Liver (tissue), 9 donors: ENCODE results near the gene VIPR2. TPM values are rescaled to one million over a fixed set of nuclear protein-coding genes. Genes with fewer than 3 reads are reported as not detected.
A peak's percentile ranks its signal among the peaks of the same experiment; 100 is the strongest.

Experiments
- DNase-seq: peaks from one replicate; pipeline ENCODE4 v3.0.0-alpha.2; 2017; ENCODE audit warnings: low spot score
- H3K27ac ChIP-seq, 2 donors: one replicate each; pipeline ENCODE4 v1.7.0; 2013; ENCODE audit warnings: inconsistent platforms in 2 of 2, low read length in 2 of 2, control low read depth in 1 of 2, low read depth in 1 of 2, mild to moderate bottlenecking in 1 of 2
- H3K27me3 ChIP-seq, 4 donors: one replicate each; pipeline versions ENCODE4 v1.6.1 to v1.7.0; 2013; ENCODE audit warnings: low read length in 3 of 4, inconsistent platforms in 1 of 4, mild to moderate bottlenecking in 1 of 4, moderate library complexity in 1 of 4; ENCODE audit not compliant: control insufficient read depth in 4 of 4, insufficient read depth in 4 of 4
- H3K36me3 ChIP-seq, 4 donors: one replicate each; pipeline versions ENCODE4 v1.6.1 to v1.7.0; 2013; ENCODE audit warnings: low read length in 3 of 4, mild to moderate bottlenecking in 3 of 4, low read depth in 1 of 4, moderate library complexity in 1 of 4; ENCODE audit not compliant: control insufficient read depth in 4 of 4, insufficient read depth in 3 of 4
- H3K4me1 ChIP-seq, 4 donors: one replicate each; pipeline versions ENCODE4 v1.6.1 to v1.7.0; 2013; ENCODE audit warnings: low read length in 3 of 4, mild to moderate bottlenecking in 3 of 4, moderate library complexity in 1 of 4; ENCODE audit not compliant: control insufficient read depth in 4 of 4, insufficient read depth in 4 of 4
- H3K4me3 ChIP-seq, 3 donors: one replicate each; pipeline versions ENCODE4 v1.6.1 to v1.7.0; 2013; ENCODE audit warnings: low read length in 3 of 3, control low read depth in 1 of 3, low read depth in 1 of 3, mild to moderate bottlenecking in 1 of 3
- H3K9ac ChIP-seq, 2 donors: one replicate each; pipeline ENCODE4 v1.7.0; 2013; ENCODE audit warnings: low read length in 2 of 2, mild to moderate bottlenecking in 2 of 2, moderate library complexity in 2 of 2, control low read depth in 1 of 2, low read depth in 1 of 2
- H3K9me3 ChIP-seq, 4 donors: one replicate each; pipeline versions ENCODE4 v1.6.1 to v1.7.0; 2013; ENCODE audit warnings: low read length in 3 of 4; ENCODE audit not compliant: control insufficient read depth in 4 of 4
- CTCF ChIP-seq: fragments of 150-350 bp; IDR thresholded peaks from 2 replicates; pipeline ENCODE4 v1.5.1; 2017; ENCODE audit warnings: improper control_type of control experiment, low read depth, low read length; ENCODE audit not compliant: missing input control
- EGR1 ChIP-seq, 2 donors: IDR thresholded peaks; 2 replicates each; pipeline ENCODE4 v1.6.1; 2016 to 2018; ENCODE audit warnings: antibody characterized with exemption in 2 of 2, low read depth in 2 of 2
- FOXA1 ChIP-seq: IDR thresholded peaks from 2 replicates; pipeline ENCODE4 v1.6.1; 2016; ENCODE audit warnings: antibody characterized with exemption
- FOXA2 ChIP-seq: IDR thresholded peaks from 2 replicates; pipeline ENCODE4 v1.6.1; 2016; ENCODE audit warnings: antibody characterized with exemption
- GABPA ChIP-seq, 2 donors: IDR thresholded peaks in 1 of 2; conservative IDR thresholded peaks in 1 of 2; 2 replicates each; pipeline ENCODE4 v1.6.1; 2016; ENCODE audit warnings: antibody characterized with exemption in 2 of 2, mild to moderate bottlenecking in 1 of 2, moderate library complexity in 1 of 2
- HNF4A ChIP-seq, 2 donors: conservative IDR thresholded peaks; 2 replicates each; pipeline ENCODE4 v1.6.1; 2016; ENCODE audit warnings: antibody characterized with exemption in 2 of 2, mild to moderate bottlenecking in 2 of 2
- HNF4G ChIP-seq: IDR thresholded peaks from 2 replicates; pipeline ENCODE4 v1.6.1; 2016; ENCODE audit warnings: antibody characterized with exemption
- MAX ChIP-seq: IDR thresholded peaks from 2 replicates; pipeline ENCODE4 v1.6.1; 2016; ENCODE audit warnings: antibody characterized with exemption
- NR2F2 ChIP-seq: IDR thresholded peaks from 2 replicates; pipeline ENCODE4 v1.6.1; 2016; ENCODE audit warnings: antibody characterized with exemption
- RAD21 ChIP-seq, 2 donors: IDR thresholded peaks; 2 replicates each; pipeline ENCODE4 v1.6.1; 2016; ENCODE audit warnings: antibody characterized with exemption in 2 of 2, mild to moderate bottlenecking in 2 of 2
- REST ChIP-seq: IDR thresholded peaks from 2 replicates; pipeline ENCODE4 v1.6.1; 2016; ENCODE audit warnings: antibody characterized with exemption, mild to moderate bottlenecking
- RXRA ChIP-seq, 2 donors: IDR thresholded peaks; 2 replicates each; pipeline ENCODE4 v1.6.1; 2017 to 2018; ENCODE audit warnings: antibody characterized with exemption in 2 of 2, mild to moderate bottlenecking in 1 of 2
- SP1 ChIP-seq: IDR thresholded peaks from 2 replicates; pipeline ENCODE4 v1.6.1; 2018; ENCODE audit warnings: antibody characterized with exemption, mild to moderate bottlenecking
- TAF1 ChIP-seq: conservative IDR thresholded peaks from 2 replicates; pipeline ENCODE4 v1.6.1; 2016; ENCODE audit warnings: antibody characterized with exemption, mild to moderate bottlenecking
- YY1 ChIP-seq: IDR thresholded peaks from 2 replicates; pipeline ENCODE4 v1.6.1; 2016; ENCODE audit warnings: antibody characterized with exemption, mild to moderate bottlenecking
- WGBS: extraction: QIAGEN DNeasy Blood & Tissue Kit; methylation state at CpG from one replicate; pipeline ENCODE4 v1.1.7; 2013; 5-methylcytosine and 5-hydroxymethylcytosine counted together
- polyA plus RNA-seq, 2 donors: library from polyadenylated mRNA; stranded (reverse) in 1 of 2; unstranded in 1 of 2; fragments of 200-250 nt in 1 of 2; fragments of >200 nt in 1 of 2; fragmentation: Nextera tagmentation in 1 of 2; extraction: Ambion mirVana in 1 of 2; gene quantifications; one replicate each; pipeline versions ENCODE4 v1.2.1 to v1.2.3, GENCODE V29; 2013 to 2015
- total RNA-seq, 2 donors: library from RNA; depleted of rRNA; stranded (reverse); fragments of >200 nt; gene quantifications; one replicate each; pipeline ENCODE4 v1.2.3, GENCODE V29; 2014
- donor health status: healthy.
- donor health status: healthy.
- donor health status: healthy.
- donor health status: healthy.
- donor health status: healthy.

Gene VIPR2
- total and polyA plus RNA-seq, 4 donors = 0.05 to 0.17 (median 0.10) TPM; not detected in 1

GRCh38 chr7:159064121-159064815, 80.4 kb downstream of the VIPR2 start:
- H3K4me3 ChIP-seq = no peak overlapping the region

GRCh38 chr7:159063046-159063840, 81.4 kb downstream of the VIPR2 start:
- no peaks in the 10 kb centered on the region for H3K9me3 ChIP-seq
- DNase-seq = peak; percentile 20
- peaks cover 0 to 2% (median 0%) of the 10 kb centered on the region in 4 donors for H3K27me3 ChIP-seq
- no peak overlapping the region for H3K9ac ChIP-seq
- H3K36me3 ChIP-seq = no peaks in the 10 kb centered on the region
- 94% methylated on average over 56 of the region's 56 CpGs for whole genome bisulfite sequencing
- no peak overlapping the region for H3K27ac ChIP-seq
- TF ChIP-seq RAD21 (IDR thresholded peaks at IDR 0.05) (no peak), NR2F2 (no peak), SP1 (no peak), HNF4A (conservative IDR thresholded peaks at IDR 0.05) (no peak), GABPA (IDR thresholded peaks at IDR 0.05 in 1 of 2, conservative IDR thresholded peaks at IDR 0.05 in 1 of 2) (no peak), REST (no peak), CTCF (no peak), YY1 (no peak), TAF1 (no peak), EGR1 (IDR thresholded peaks at IDR 0.05; ENCODE audit: low read depth in 2 of 2) (no peak), FOXA2 (no peak), FOXA1 (no peak), HNF4G (no peak), RXRA (IDR thresholded peaks at IDR 0.05) (no peak), MAX (no peak)
- H3K4me3 ChIP-seq = no peak overlapping the region
- no peaks in the 10 kb centered on the region for H3K4me1 ChIP-seq

More at GRCh38 chr7:159064121-159064815, 80.4 kb downstream of the VIPR2 start:
- H3K27me3 ChIP-seq = peaks cover 0 to 2% (median 0%) of the 10 kb centered on the region in 4 donors
- peak; percentile 22 for DNase-seq
- WGBS = 95% methylated on average over 48 of the region's 48 CpGs
- no peaks in the 10 kb centered on the region for H3K9me3 ChIP-seq
- H3K4me1 ChIP-seq = no peaks in the 10 kb centered on the region
- H3K9ac ChIP-seq = no peak overlapping the region
- no peaks in the 10 kb centered on the region for H3K36me3 ChIP-seq
- no peak overlapping the region for H3K27ac ChIP-seq
- TF ChIP-seq TAF1 (no peak), YY1 (no peak), RXRA (IDR thresholded peaks at IDR 0.05) (no peak)
